Mucosa of stomach (tissue), 1 donor: Measurements from ENCODE around the gene CLEC19A.

Experiments
- H3K27me3 ChIP-seq: one replicate; pipeline ENCODE4 v1.7.0; 2013; ENCODE audit warnings: mild to moderate bottlenecking, low read length; ENCODE audit not compliant: control insufficient read depth, insufficient read depth
- H3K36me3 ChIP-seq: one replicate; pipeline ENCODE4 v1.7.0; 2013; ENCODE audit warnings: low read length; ENCODE audit not compliant: control insufficient read depth, insufficient read depth
- H3K4me1 ChIP-seq: one replicate; pipeline ENCODE4 v1.7.0; 2013; ENCODE audit warnings: mild to moderate bottlenecking, low read length; ENCODE audit not compliant: control insufficient read depth, insufficient read depth
- H3K4me3 ChIP-seq: one replicate; pipeline ENCODE4 v1.7.0; 2013; ENCODE audit warnings: low read length
- H3K9ac ChIP-seq: one replicate; pipeline ENCODE4 v1.7.0; 2013; ENCODE audit warnings: mild to moderate bottlenecking, low read length, moderate library complexity
- H3K9me3 ChIP-seq: one replicate; pipeline ENCODE4 v1.7.0; 2013; ENCODE audit warnings: mild to moderate bottlenecking, low read length, moderate library complexity; ENCODE audit not compliant: control insufficient read depth
- donor health status: Pancreatic carcinoma.

The CLEC19A gene

GRCh38 chr16:19288872-19289799 lies 3.6 kb downstream of the CLEC19A start:
- H3K4me1 ChIP-seq: no peaks in the 10 kb centered on the region
- H3K9me3 ChIP-seq: no peaks in the 10 kb centered on the region
- H3K4me3 ChIP-seq: no peak overlapping the region
- H3K36me3 ChIP-seq: no peaks in the 10 kb centered on the region
- no peak overlapping the region for H3K9ac ChIP-seq
- H3K27me3 ChIP-seq: no peaks in the 10 kb centered on the region

- Histone ChIP-seq H3K4me3 (no peak overlapping the region), H3K9ac (no peak overlapping the region), H3K4me1 (no peaks in the 10 kb centered on the region), H3K36me3 (no peaks in the 10 kb centered on the region), H3K27me3 (no peaks in the 10 kb centered on the region), H3K9me3 (no peaks in the 10 kb centered on the region)
Measured at GRCh38 chr16:19289811-19290485, 4.4 kb downstream of the CLEC19A start.

- Histone ChIP-seq H3K4me3 (no peak overlapping the region), H3K9ac (no peak overlapping the region), H3K9me3 (no peaks in the 10 kb centered on the region), H3K36me3 (no peaks in the 10 kb centered on the region), H3K4me1 (no peaks in the 10 kb centered on the region), H3K27me3 (no peaks in the 10 kb centered on the region)
Measured at GRCh38 chr16:19290860-19291259, 5.3 kb downstream of the CLEC19A start.

- H3K4me3 ChIP-seq: no peak overlapping the region
- H3K4me1 ChIP-seq: no peaks in the 10 kb centered on the region
- H3K27me3 ChIP-seq: no peaks in the 10 kb centered on the region
- no peaks in the 10 kb centered on the region for H3K9me3 ChIP-seq
- no peak overlapping the region for H3K9ac ChIP-seq
- no peaks in the 10 kb centered on the region for H3K36me3 ChIP-seq
Measured at GRCh38 chr16:19291475-19291874, 5.9 kb downstream of the CLEC19A start.

- H3K36me3 ChIP-seq: no peaks in the 10 kb centered on the region
- no peak overlapping the region for H3K4me3 ChIP-seq
- no peak overlapping the region for H3K9ac ChIP-seq
- H3K4me1 ChIP-seq: no peaks in the 10 kb centered on the region
- no peaks in the 10 kb centered on the region for H3K9me3 ChIP-seq
- no peaks in the 10 kb centered on the region for H3K27me3 ChIP-seq
Measured at GRCh38 chr16:19292186-19292585, 6.7 kb downstream of the CLEC19A start.

GRCh38 chr16:19294156-19294649 lies 8.7 kb downstream of the CLEC19A start:
- no peaks in the 10 kb centered on the region for H3K9me3 ChIP-seq
- no peaks in the 10 kb centered on the region for H3K4me1 ChIP-seq
- H3K9ac ChIP-seq: no peak overlapping the region
- no peak overlapping the region for H3K4me3 ChIP-seq
- H3K27me3 ChIP-seq: no peaks in the 10 kb centered on the region
- no peaks in the 10 kb centered on the region for H3K36me3 ChIP-seq

- Histone ChIP-seq H3K4me1 (no peaks in the 10 kb centered on the region), H3K9me3 (no peaks in the 10 kb centered on the region), H3K36me3 (no peaks in the 10 kb centered on the region), H3K4me3 (no peak overlapping the region), H3K9ac (no peak overlapping the region), H3K27me3 (no peaks in the 10 kb centered on the region)
Measured at GRCh38 chr16:19295393-19295792, 9.9 kb downstream of the CLEC19A start.

- no peaks in the 10 kb centered on the region for H3K4me1 ChIP-seq
- no peak overlapping the region for H3K4me3 ChIP-seq
- no peak overlapping the region for H3K9ac ChIP-seq
- no peaks in the 10 kb centered on the region for H3K27me3 ChIP-seq
- H3K9me3 ChIP-seq: no peaks in the 10 kb centered on the region
- no peaks in the 10 kb centered on the region for H3K36me3 ChIP-seq
Measured at GRCh38 chr16:19297454-19297853, 11.9 kb downstream of the CLEC19A start.

- no peaks in the 10 kb centered on the region for H3K36me3 ChIP-seq
- H3K4me3 ChIP-seq: no peak overlapping the region
- no peaks in the 10 kb centered on the region for H3K4me1 ChIP-seq
Measured at GRCh38 chr16:19299565-19299964, 14.0 kb downstream of the CLEC19A start.

GRCh38 chr16:19301931-19302330 lies 16.4 kb downstream of the CLEC19A start:
- Histone ChIP-seq H3K4me1 (no peaks in the 10 kb centered on the region), H3K36me3 (no peaks in the 10 kb centered on the region), H3K9ac (no peak overlapping the region), H3K27me3 (no peaks in the 10 kb centered on the region), H3K9me3 (no peaks in the 10 kb centered on the region), H3K4me3 (no peak overlapping the region)

More at GRCh38 chr16:19299565-19299964, 14.0 kb downstream of the CLEC19A start:
- Histone ChIP-seq H3K27me3 (no peaks in the 10 kb centered on the region), H3K9ac (no peak overlapping the region), H3K9me3 (no peaks in the 10 kb centered on the region)

- Histone ChIP-seq H3K9ac (no peak overlapping the region), H3K27me3 (no peaks in the 10 kb centered on the region), H3K4me1 (no peaks in the 10 kb centered on the region), H3K4me3 (no peak overlapping the region), H3K9me3 (no peaks in the 10 kb centered on the region), H3K36me3 (no peaks in the 10 kb centered on the region)
Measured at GRCh38 chr16:19304750-19305149, 19.2 kb downstream of the CLEC19A start.

GRCh38 chr16:19305443-19305842 lies 19.9 kb downstream of the CLEC19A start:
- Histone ChIP-seq H3K9me3 (no peaks in the 10 kb centered on the region), H3K27me3 (no peaks in the 10 kb centered on the region), H3K9ac (no peak overlapping the region), H3K36me3 (no peaks in the 10 kb centered on the region), H3K4me1 (no peaks in the 10 kb centered on the region), H3K4me3 (no peak overlapping the region)
